ACC112 (cell line): ENCODE measurements around the gene RASSF3.

Experiments
- H2AFZ ChIP-seq: fragments of 200-600 bp; sonication (generic); one replicate; pipeline ENCODE4 v1.6.0; 2017; ENCODE audit warnings: antibody characterized with exemption, low read length; ENCODE audit not compliant: unreplicated experiment
- H3K27ac ChIP-seq: fragments of 200-600 bp; sonication (generic); 2 replicates; pipeline ENCODE4 v1.5.1; 2014; ENCODE audit warnings: low read depth, mild to moderate bottlenecking, antibody characterized with exemption, low read length, moderate library complexity
- H3K27me3 ChIP-seq: fragments of 200-600 bp; sonication (generic); 2 replicates; pipeline ENCODE4 v1.6.1; 2014; ENCODE audit warnings: mild to moderate bottlenecking, antibody characterized with exemption, low read length, moderate library complexity, mixed read lengths; ENCODE audit not compliant: insufficient read depth
- H3K36me3 ChIP-seq: fragments of 200-600 bp; sonication (generic); 2 replicates; pipeline ENCODE4 v1.6.1; 2016; ENCODE audit warnings: mild to moderate bottlenecking, antibody characterized with exemption, low read length, moderate library complexity, mixed read lengths; ENCODE audit not compliant: insufficient read depth
- H3K4me1 ChIP-seq: fragments of 200-600 bp; sonication (generic); one replicate; pipeline ENCODE4 v1.6.1; 2016; ENCODE audit warnings: low read length, mixed read lengths; ENCODE audit not compliant: insufficient read depth, unreplicated experiment, control insufficient read depth
- H3K4me3 ChIP-seq: fragments of 200-600 bp; sonication (generic); 2 replicates; pipeline ENCODE4 v1.5.1; 2014; ENCODE audit warnings: mild to moderate bottlenecking, low read depth, low read length
- H3K79me2 ChIP-seq: fragments of 200-600 bp; sonication (generic); one replicate; pipeline ENCODE4 v1.6.0; 2016; ENCODE audit warnings: low read length; ENCODE audit not compliant: control insufficient read depth, unreplicated experiment, insufficient read depth

RASSF3 gene

DNA sequence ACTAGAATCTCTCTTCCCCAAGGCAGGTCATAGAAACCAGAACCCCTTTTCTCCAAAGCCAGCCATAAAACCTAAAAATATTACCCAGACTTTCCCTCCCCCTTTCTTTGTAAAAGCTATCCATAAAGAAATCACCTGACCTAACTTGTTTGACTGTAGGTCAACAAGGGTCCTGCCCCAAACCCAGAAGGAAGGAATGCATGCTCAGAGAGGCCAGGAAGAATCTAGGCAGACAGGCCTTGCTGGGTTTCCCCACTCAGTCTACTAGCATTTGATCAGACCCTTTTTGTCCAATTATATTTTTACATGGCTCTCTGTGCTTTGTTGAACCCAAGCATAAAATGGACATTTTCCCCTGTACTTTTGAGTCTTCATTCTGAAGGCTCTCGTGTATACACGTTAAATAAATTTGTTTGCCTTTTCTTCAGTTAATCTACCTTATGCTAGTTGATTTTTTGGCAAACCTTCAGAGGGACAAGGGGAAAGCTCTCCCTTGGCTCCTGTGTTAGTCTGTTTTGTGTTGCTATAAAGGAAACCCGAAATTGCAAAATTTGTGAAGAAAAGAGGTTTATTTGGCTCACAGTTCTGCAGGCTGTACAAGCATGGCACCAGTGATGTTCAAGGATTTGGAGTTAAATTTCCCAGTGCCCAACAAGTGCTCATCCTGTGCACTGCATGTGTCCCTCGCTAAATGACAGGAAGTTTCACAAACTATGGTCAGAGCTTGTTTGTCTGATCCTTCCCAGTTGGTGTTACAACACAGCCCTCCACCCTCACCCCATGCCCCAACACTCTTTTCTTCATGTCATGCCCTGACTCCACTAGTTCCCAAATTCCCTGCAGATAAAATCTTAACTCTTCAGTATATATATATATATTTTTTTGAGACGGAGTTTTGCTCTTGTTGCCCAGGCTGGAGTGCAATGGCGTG, 14.2 kb upstream of the RASSF3 start:
- H3K27me3 ChIP-seq: no peaks in the 10 kb centered on the region
- H3K36me3 ChIP-seq: no peaks in the 10 kb centered on the region
- no peaks in the 10 kb centered on the region for H3K4me1 ChIP-seq
- no peak overlapping the region for H3K27ac ChIP-seq
- no peak overlapping the region for H2AFZ ChIP-seq
- H3K4me3 ChIP-seq: no peak overlapping the region
- no peaks in the 10 kb centered on the region for H3K79me2 ChIP-seq

DNA sequence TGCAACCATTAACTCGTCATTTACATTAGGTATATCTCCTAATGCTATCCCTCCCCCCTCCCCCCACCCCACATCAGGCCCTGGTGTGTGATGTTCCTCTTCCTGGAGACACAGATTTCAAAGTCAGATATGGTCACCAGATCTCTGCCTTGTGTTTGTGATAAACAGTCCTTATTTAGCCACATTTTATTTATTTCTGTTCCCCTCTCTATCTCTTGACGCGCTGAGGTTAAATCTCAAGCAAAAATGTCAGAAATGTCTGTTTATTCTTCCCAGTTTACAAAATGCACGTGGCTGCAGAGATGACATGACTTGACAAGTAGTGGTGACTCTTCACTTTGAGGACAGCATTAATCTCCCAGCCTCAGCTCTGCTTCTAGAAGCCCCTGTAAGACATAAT, 11.5 kb upstream of the RASSF3 start:
- Histone ChIP-seq H3K4me3 (no peak overlapping the region), H3K36me3 (no peaks in the 10 kb centered on the region), H3K79me2 (no peaks in the 10 kb centered on the region), H2AFZ (no peak overlapping the region), H3K4me1 (no peaks in the 10 kb centered on the region), H3K27me3 (no peaks in the 10 kb centered on the region), H3K27ac (no peak overlapping the region)

DNA sequence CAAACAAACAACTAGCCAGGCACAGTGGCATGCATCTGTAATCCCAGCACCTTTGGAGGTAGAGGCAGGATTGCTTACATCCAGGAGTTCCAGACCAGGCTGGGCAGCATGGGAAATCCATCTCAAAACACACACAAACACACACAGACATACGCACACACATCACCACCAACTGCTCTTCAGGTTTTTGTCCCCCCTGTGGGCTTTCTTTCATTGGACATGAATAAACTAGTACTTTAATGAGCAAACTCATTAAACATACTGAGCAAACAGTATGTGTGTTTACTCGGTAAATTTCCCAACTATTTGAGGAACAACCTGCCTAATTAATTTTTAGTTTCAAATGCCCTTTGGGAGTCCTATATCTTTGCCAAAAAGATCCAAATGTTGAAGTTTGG, 10.1 kb upstream of the RASSF3 start:
- H3K27me3 ChIP-seq: no peaks in the 10 kb centered on the region
- no peaks in the 10 kb centered on the region for H3K36me3 ChIP-seq
- no peaks in the 10 kb centered on the region for H3K79me2 ChIP-seq
- H3K4me3 ChIP-seq: no peak overlapping the region
- no peak overlapping the region for H2AFZ ChIP-seq
- no peaks in the 10 kb centered on the region for H3K4me1 ChIP-seq
- H3K27ac ChIP-seq: no peak overlapping the region

DNA sequence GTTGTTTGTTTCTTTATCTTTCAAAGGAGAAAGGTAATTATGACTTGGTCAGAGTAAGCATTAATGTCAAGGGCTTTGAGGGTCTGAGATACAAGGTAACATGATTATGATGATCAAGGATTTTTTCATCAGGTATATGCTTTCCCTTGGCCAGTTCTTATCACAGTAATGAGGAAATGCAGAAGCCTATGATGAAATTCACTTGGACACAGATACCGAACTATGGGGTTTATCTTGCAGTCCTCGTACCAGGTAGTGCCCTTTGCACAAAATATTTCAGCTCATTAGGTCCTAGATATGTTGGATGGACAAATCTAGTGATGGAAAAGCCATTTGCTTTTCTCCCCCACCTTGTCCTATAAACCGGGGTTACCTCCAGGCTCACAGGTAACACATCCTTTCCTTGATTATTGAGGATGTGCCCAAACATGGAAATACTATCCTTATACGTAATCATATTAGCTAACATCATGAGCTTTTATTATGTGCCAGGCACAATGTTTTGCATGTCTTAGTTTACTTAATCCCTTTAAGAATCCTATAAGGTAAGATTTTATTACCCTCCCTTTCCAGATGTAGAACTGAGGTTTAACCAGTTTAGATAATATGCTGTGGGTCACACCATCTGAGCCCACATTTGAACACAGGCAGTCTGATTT, 7.0 kb upstream of the RASSF3 start:
- Histone ChIP-seq H2AFZ (no peak overlapping the region), H3K36me3 (no peaks in the 10 kb centered on the region), H3K4me1 (no peaks in the 10 kb centered on the region), H3K79me2 (no peaks in the 10 kb centered on the region), H3K27ac (no peak overlapping the region), H3K4me3 (no peak overlapping the region), H3K27me3 (no peaks in the 10 kb centered on the region)

DNA sequence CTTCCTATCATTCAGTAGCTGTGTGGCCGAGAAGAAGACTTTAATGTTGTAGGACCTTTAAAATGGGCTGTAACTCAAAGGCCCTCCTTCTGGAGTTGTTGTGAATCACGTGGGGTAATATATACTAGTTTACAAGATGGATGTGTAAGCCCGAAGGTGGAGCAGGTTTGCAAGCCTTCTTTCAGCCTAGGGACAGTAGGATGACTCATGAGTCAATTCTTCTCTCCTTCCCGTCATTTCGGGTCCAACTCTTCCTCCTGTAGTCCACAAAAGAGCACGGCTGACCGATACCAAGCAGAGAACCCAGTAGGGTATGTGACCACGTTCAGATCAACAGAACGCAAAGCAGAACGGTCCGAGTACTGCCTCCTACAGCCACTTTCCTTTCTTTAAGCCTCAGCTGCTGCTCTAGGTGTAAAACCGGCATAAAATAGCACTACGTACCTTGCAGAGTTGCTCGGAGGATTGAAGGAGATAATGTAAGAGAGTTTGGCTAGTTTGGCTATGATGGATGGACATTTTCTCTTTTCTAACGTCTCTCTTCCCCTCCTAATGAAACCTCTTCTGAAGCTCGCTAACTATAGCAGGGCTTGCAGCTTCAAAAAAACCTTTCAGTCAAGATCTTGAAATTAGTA, 1.3 kb upstream of the RASSF3 start:
- Histone ChIP-seq H3K4me3 (peak overlapping the region; percentile 87), H3K27ac (peak overlapping the region; percentile 29), H3K36me3 (no peaks in the 10 kb centered on the region), H2AFZ (peak overlapping the region; percentile 66), H3K27me3 (no peaks in the 10 kb centered on the region), H3K4me1 (peaks cover 7% of the 10 kb centered on the region), H3K79me2 (peaks cover 31% of the 10 kb centered on the region)

DNA sequence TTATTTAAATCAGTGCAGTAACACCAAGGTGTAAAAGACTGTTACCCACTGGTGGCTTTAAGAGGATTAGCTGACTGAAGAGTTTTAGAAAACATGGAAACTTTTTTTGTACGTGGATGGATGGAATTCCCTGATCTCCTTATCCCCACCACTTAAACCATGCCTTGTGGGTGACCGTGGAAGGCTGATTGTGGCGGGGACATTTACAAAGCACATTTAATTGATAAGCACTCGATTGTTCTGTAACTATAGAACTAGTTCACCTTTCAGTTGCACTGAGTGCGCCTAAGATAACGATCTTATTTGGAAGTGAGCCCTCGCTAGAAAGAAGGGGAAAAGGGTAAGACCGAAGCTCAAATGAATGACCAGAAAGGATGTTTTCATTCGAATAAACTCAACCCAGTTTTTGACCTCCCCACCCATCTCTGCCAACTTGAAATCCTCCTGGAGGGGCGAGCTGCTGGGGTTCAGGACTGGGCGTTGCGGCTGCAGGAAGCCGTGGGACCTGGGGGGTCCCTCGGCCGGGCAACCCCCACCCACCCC, 688 bp upstream of the RASSF3 start:
- Histone ChIP-seq H3K36me3 (no peaks in the 10 kb centered on the region), H3K79me2 (peaks cover 34% of the 10 kb centered on the region)

DNA sequence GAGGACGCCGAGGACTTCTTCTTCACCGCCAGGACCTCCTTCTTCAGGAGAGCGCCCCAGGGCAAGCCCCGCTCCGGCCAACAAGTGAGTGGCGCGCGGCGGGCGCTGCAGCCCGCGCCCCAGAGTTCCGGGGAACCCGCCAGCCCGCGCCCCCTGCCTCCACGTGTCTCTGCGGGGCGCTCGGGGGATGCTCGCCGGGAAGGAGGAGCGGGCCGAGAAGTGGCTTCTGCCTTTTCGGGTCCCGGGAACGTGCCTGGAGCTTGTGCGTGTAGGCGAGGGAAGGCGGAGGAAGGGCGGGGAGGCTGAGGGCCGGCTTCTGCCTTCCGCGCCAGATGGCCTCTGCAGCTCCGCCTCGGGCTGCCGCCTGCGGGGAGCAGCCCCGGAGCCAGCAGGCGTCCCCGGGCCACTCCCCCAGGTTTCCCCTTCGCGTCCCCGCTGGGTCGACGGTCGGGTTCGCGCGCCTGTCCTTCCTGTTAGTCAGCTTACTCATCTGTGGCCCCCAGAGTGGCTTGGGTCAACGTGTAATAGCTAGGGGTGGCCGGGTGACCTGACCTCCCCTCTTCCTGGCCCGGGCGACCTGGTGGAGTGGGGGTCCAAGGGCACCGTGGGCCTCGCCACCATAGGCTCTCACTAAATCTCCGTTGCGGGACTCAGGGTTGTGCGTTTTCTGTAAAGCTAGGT, 505 bp downstream of the RASSF3 start:
- Histone ChIP-seq H3K27ac (peak overlapping the region; percentile 33; the same call in 1 of the 2 replicates), H3K4me1 (peaks cover 7% of the 10 kb centered on the region), H3K4me3 (peak overlapping the region; percentile 87), H3K36me3 (no peaks in the 10 kb centered on the region), H2AFZ (peak overlapping the region; percentile 40), H3K79me2 (peaks cover 43% of the 10 kb centered on the region), H3K27me3 (no peaks in the 10 kb centered on the region)

More for the DNA sequence above, 688 bp upstream of the RASSF3 start:
- Histone ChIP-seq H3K27ac (peak overlapping the region; percentile 29), H3K27me3 (no peaks in the 10 kb centered on the region), H3K4me3 (peak overlapping the region; percentile 87), H2AFZ (peak overlapping the region; percentile 66), H3K4me1 (peaks cover 7% of the 10 kb centered on the region)

DNA sequence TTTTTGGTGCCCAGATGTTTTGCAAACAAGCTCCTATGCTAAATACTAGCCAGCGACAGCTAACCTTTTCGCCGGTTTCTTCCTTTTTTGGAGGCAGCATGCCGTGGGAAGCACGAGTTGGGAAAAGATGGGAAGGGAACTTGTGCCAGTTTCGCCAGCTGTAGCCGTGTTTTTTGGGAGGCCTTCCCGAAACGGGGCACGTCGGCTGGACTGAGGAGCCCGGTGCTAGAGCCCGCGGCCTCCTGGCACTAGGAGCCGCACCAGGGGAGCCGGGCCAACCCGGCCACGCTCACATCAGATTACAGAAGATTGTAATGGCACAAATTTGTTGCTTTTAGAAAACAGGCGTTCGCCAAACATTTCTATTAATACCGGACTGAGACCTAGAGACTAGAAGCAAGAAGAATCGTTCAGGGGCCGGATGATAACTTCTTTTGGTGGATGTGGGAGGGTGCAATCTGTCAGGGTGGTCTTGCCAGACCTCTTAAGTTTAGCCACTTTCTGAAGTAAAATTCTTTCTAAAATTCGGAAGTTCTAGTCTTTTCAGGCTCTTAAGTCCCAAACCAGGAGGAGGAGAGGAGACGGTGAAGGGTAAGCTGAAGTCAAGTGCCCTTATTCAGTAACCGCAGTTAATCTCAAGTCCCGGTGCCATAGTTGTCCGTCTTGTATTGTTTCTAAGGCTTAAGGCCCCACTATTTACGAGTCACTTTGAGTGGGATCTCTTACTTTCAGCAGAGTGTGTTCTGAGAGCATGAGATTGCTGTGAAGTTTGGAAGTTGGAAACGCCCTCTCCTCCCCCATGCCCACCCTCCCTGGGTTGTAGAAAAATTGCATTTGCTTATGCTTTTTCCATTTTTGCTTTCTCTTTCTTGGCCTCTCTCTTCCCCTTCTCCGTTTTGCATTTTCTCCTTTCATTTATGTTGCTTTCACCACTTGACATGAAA, 1.3 kb downstream of the RASSF3 start:
- Histone ChIP-seq H3K79me2 (peaks cover 50% of the 10 kb centered on the region), H3K4me3 (peak overlapping the region; percentile 87), H3K27me3 (no peaks in the 10 kb centered on the region), H3K4me1 (peaks cover 13% of the 10 kb centered on the region), H2AFZ (peak overlapping the region; percentile 31), H3K27ac (peak overlapping the region; percentile 11; the same call in 1 of the 2 replicates), H3K36me3 (no peaks in the 10 kb centered on the region)

DNA sequence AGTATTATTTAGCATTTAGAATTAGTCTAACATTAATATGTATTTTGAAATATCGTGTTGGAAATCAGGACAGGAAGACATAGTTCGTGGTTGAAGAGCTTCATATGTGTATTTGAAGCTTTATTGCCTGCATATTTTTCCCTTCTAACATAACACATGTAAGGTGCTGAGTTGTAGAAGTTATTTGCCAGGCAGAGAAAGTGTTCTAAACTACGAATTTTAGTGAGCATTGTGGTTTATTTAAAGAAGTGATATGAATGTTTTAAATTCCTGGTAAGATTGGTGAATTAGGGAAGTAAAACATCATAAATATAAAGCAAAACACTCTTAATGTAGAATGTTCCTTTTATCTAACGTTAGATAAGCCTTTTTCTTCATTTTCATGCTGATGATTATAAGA, 2.5 kb downstream of the RASSF3 start:
- peaks cover 57% of the 10 kb centered on the region for H3K79me2 ChIP-seq
- no peak overlapping the region for H2AFZ ChIP-seq
- H3K4me1 ChIP-seq: peaks cover 13% of the 10 kb centered on the region
- no peak overlapping the region for H3K27ac ChIP-seq
- H3K36me3 ChIP-seq: no peaks in the 10 kb centered on the region
- no peaks in the 10 kb centered on the region for H3K27me3 ChIP-seq
- H3K4me3 ChIP-seq: 0 out of 2 replicates have a peak overlapping the region, but pooled peaks have one; percentile 87
